Measurements from ENCODE around the gene EMC10. TPM values are rescaled to one million over a fixed set of nuclear protein-coding genes. Genes with fewer than 3 reads are reported as not detected.

Gene EMC10
- total RNA-seq, 1 donor from 2014 or later: 97.7 TPM

GRCh38 chr19:50461066-50461875 is 15.0 kb upstream of the EMC10 start:
- Histone ChIP-seq H3K27me3 (ENCODE audit: low read depth) (peaks cover 83% of the 10 kb centered on the region), H3K36me3 (no peaks in the 10 kb centered on the region)

GRCh38 chr19:50462970-50463369 is 13.3 kb upstream of the EMC10 start:
- DNase-seq: no peak
- intact Hi-C loops (cut with micrococcal nuclease): loop anchor here (5.0 kb wide), 1 partner anchor 96 kb away; the partner anchor contains the start of gene NAPSA
- H3K27ac ChIP-seq (replicated peaks): no peak overlapping the region
- peaks cover 73% of the 10 kb centered on the region for H3K27me3 ChIP-seq (ENCODE audit: low read depth)
- no peaks in the 10 kb centered on the region for H3K9me3 ChIP-seq (replicated peaks)
- H3K4me3 ChIP-seq: no peak overlapping the region
- TF ChIP-seq CTCF (IDR thresholded peaks at IDR 0.05; ENCODE audit: borderline replicate concordance): no peak
- no peaks in the 10 kb centered on the region for H3K36me3 ChIP-seq
- H3K4me1 ChIP-seq: no peaks in the 10 kb centered on the region

More at GRCh38 chr19:50461066-50461875, 15.0 kb upstream of the EMC10 start:
- intact Hi-C loops (cut with micrococcal nuclease): loop anchor here (5.0 kb wide), 1 partner anchor 94 kb away; the partner anchor contains the start of gene NAPSA
- peak; percentile 85 for TF ChIP-seq CTCF (IDR thresholded peaks at IDR 0.05; ENCODE audit: borderline replicate concordance)
- Histone ChIP-seq H3K4me3 (no peak overlapping the region), H3K9me3 (replicated peaks) (no peaks in the 10 kb centered on the region), H3K4me1 (no peaks in the 10 kb centered on the region), H3K27ac (replicated peaks) (no peak overlapping the region)
- peak; percentile 36 for DNase-seq

- intact Hi-C loops (cut with micrococcal nuclease): loop anchor here (5.0 kb wide), 1 partner anchor 97 kb away; the partner anchor contains the start of gene NAPSA
- no peak for DNase-seq
- peaks cover 68% of the 10 kb centered on the region for H3K27me3 ChIP-seq (ENCODE audit: low read depth)
Measured at GRCh38 chr19:50464348-50464747, 12.0 kb upstream of the EMC10 start.

GRCh38 chr19:50465000-50465399 is 11.3 kb upstream of the EMC10 start:
- TF ChIP-seq CTCF (IDR thresholded peaks at IDR 0.05; ENCODE audit: borderline replicate concordance): no peak
- intact Hi-C loops (cut with micrococcal nuclease): loop anchor here (5.0 kb wide), 1 partner anchor 98 kb away; the partner anchor contains the start of gene NAPSA
- no peak for DNase-seq
- H3K27ac ChIP-seq (replicated peaks): no peak overlapping the region
- no peak overlapping the region for H3K4me3 ChIP-seq
- H3K36me3 ChIP-seq: no peaks in the 10 kb centered on the region
- H3K4me1 ChIP-seq: no peaks in the 10 kb centered on the region
- H3K27me3 ChIP-seq (ENCODE audit: low read depth): peaks cover 62% of the 10 kb centered on the region
- H3K9me3 ChIP-seq (replicated peaks): no peaks in the 10 kb centered on the region

More at GRCh38 chr19:50464348-50464747, 12.0 kb upstream of the EMC10 start:
- H3K9me3 ChIP-seq (replicated peaks): no peaks in the 10 kb centered on the region
- H3K4me1 ChIP-seq: no peaks in the 10 kb centered on the region
- H3K4me3 ChIP-seq: no peak overlapping the region
- no peaks in the 10 kb centered on the region for H3K36me3 ChIP-seq
- no peak overlapping the region for H3K27ac ChIP-seq (replicated peaks)
- no peak for TF ChIP-seq CTCF (IDR thresholded peaks at IDR 0.05; ENCODE audit: borderline replicate concordance)

- no peaks in the 10 kb centered on the region for H3K36me3 ChIP-seq
- no peak for DNase-seq
- no peaks in the 10 kb centered on the region for H3K4me1 ChIP-seq
- peak; percentile 23 for TF ChIP-seq CTCF (IDR thresholded peaks at IDR 0.05; ENCODE audit: borderline replicate concordance)
- no peak overlapping the region for H3K4me3 ChIP-seq
- intact Hi-C loops (cut with micrococcal nuclease): no loop called here
- H3K9me3 ChIP-seq (replicated peaks): no peaks in the 10 kb centered on the region
- peaks cover 51% of the 10 kb centered on the region for H3K27me3 ChIP-seq (ENCODE audit: low read depth)
- H3K27ac ChIP-seq (replicated peaks): no peak overlapping the region
Measured at GRCh38 chr19:50465986-50466705, 10.2 kb upstream of the EMC10 start.
